Measurements from ENCODE around the gene HPGDS.
"Not testable (repeated sequence)": the region's sequence is repeated elsewhere in the genome, so short reads cannot be mapped to it uniquely, and the experiment has no call there.

HPGDS gene

DNA sequence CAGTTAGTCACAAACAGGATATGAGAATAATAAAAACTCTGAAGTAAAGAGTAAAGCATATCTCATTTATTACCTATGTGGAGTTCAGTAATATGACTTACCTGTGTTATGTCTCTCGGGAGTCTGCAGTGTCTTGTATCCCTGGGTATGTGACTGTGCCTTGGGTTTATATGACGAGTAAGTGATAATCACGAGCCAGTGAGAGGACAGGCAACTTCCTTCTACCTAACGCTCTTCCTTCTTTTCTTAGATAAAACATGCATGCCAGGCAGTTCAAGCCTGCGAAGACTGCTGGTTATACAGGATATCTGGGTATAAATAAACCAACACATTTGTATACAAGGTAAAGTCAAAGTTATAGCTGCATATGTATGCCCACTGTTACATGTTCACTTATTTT is at the start of gene HPGDS:
HPGDS (minus strand) TSS at position 143 of the 400 bp plus-strand sequence. CDS start 8,207 bp downstream, outside the sequence.
- DNase-seq = no peak

DNA sequence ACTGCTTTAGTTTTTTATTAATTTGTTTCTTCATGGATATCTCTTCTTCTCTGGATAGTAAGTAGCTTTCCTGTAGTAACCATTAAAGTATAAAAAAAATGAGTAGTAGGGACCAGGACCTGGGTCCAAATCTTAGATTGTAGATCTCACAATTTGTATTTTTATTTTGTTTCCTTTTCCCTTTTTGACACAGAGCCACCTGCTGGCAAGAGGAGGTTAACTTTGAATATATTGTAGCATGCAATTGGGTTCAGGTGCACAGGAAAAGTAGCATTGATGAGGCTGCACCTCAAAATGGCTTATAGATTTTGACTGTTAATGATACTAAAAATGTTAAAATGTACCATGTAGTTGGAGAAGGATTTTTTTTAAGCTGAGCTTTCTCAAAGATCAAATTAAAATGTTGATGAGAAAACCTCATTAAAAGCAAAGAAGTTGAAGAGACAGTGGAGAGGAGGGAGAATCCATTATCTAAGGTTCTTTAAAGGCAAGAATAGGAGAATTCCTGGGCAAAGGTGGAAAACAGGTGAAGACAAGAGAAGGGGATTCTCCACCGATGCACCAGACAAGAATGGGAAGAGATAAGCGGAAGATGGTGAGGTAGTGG is 48.3 kb upstream of the HPGDS start:
- DNase-seq = no peak

DNA sequence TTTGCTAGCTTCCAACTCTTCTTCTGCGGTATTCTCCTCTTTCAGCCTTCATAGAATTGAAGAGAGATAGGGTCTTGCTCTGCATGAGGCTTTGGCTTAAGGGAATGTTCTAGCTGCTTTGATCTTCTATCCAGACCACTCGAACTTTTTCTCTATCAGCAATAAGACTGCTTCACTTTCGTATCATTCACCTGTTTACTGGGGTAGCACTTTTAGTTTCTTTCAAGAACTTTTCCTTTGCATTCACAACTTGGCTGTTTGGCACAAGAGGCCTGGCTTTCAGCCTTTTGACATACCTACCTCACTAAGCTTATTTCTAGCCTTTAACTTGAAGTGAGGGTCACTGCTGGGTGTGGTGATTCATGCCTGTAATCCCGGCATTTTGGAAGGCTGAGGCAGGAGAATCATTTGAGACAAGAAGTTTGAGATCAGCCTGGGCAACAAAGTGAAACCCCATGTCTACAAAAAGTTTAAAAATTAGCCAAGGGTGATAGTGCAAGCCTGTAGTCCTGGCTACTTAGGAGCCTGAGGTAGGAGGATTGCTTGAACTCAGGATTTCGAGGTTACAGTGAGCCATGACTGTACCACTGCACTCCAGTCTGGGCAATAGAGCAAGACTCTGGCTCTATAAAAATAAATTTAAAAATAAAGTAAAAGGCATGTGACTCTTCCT is 47.1 kb upstream of the HPGDS start:
- DNase-seq = no peak

DNA sequence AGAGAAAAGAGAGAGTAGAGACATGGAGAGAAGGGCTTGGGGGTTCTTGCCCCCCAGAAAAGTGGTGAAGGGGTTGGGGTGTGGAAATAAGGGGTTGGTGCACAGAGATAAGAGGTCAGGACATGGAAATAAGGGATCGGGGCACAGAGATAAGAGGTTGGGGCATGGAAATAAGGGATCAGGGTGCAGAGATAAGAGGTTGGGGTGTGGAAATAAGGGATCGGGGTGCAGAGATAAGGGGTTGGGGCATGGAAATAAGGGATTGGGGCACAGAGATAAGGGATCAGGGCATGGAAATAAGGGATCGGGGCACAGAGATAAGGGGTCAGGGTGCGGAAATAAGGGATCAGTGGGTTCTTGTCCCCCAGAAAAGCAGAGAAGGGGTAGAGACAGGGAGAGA is 45.3 kb upstream of the HPGDS start:
- not testable (repeated sequence) for DNase-seq

DNA sequence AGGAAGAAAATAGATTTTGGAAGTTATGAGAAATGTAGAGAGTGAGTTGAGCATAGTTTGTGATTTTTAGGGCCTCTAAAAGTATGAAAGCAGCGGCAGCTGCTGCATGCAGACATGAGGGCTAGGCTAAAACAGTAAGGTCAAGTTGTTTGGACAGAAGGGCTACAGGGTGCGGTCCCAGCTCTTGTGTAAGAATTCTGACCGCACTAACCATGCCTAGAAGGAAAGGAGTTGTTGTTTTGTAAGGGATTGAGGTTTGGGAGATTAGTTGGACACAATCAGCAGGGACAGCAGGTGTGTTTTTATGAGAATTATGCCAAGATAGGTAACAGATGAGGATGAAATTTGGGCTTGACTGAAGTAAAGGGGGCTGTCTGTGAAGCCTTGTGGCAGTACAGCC is 42.8 kb upstream of the HPGDS start:
- not testable (repeated sequence) for DNase-seq

DNA sequence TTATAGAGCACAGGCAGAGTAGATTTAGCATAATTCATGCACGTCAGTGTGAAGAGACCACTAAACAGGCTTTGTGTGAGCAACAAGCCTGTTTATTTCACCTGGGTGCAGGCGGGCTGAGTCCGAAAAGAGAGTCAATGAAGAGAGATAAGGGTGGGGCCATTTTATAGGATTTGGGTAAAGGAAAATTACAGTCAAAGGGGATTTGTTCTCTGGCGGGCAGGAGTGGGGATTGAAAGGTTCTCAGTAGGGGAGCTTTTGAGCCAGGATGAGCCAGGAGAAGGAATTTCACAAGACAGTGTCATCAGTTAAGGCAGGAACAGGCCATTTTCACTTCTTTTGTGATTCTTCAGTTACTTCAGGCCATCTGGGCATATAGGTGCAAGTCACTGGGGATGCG is 40.3 kb upstream of the HPGDS start:
- not testable (repeated sequence) for DNase-seq

DNA sequence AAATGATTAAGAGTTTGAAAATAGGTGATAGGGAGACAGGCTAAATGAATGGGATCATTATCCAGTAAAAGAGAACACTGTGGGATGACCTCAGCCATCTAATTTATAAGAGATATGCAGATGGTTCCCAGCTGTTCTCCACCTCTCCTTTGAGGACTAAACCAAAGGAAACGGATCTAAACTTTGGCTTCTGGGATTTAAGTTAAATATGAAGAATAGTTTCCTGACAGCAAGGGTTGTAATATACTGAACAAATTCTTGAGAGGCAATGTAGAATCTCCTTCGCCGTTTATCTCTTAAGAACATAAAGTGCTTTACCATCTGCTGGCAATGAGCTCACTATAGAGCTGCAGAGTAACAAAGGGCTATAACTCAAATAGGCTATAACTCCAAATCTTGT is 35.4 kb upstream of the HPGDS start:
- DNase-seq = no peak

DNA sequence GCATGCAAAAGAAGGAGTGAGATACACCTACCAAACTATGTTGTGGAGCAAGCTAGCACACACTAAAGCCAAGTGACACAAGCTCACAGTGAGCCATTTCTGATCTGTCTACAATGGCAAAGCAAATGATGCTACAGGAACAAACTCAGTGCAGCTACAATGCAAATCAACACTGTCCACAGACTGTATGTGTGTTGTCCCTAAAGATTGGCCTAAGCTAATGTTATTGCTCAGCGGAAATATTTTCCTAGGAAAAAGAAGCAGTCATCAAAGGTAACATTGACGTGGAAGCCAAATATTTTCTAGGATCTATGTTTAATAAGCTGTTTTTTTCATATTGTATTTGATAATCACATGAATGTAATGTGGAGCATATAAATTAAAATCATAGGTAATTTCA is 34.7 kb upstream of the HPGDS start:
- no peak for DNase-seq

DNA sequence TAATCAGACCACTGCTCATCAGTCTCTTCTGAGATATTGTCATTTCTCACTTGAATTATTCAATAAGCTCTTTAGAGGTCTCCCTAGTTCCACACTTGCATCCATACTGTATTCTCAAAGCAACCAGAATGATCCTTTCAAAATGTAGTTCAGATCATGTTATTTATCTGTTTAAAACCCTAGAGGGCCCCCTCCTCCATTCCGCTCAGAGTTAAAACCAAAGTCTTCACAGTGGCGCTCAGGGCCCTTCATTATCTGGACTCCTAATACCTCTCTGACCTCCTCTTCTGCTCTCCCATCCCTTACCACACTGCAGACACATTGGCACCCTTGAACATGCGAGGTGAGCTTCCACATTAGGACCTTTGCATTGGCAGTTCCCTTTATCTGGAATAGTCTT is 32.7 kb upstream of the HPGDS start:
- no peak for DNase-seq

DNA sequence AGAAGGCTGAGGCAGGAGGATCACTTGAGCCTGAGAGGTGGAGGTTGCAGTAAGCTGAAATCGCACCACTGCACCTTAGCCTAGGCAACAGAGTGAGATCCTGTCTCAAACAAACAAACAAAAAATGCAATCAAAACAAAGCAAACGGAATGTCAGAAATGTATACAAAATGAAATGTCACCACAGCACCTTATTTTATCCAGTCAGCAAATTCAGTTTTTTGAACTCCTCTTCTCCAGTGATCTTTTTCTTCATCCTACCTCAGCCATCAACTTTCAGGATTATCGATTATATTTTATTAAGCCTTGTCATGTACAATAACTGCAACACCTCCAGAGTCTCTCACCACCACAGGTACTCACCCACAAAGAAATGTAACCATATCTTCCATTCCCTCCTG is 31.1 kb upstream of the HPGDS start:
- DNase-seq = no peak

DNA sequence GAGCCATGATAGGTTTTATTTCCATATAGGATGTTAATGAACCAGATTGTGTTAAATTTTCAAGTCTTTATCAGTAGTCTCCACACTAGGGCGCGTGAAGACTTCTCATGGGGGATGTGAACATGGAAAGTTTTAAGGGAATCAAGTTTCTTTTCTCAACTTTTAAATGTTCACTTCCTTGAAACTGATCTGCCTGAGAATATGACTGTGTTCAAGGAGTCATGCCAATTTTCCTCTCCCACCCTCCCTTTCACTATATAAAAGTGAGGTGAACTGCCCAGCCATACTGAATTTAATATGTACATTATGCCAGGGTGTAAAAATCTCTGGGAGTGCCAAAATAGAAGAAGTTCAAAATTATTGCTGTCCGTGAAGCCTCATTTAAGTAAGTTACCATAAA is 30.4 kb upstream of the HPGDS start:
- DNase-seq = no peak

DNA sequence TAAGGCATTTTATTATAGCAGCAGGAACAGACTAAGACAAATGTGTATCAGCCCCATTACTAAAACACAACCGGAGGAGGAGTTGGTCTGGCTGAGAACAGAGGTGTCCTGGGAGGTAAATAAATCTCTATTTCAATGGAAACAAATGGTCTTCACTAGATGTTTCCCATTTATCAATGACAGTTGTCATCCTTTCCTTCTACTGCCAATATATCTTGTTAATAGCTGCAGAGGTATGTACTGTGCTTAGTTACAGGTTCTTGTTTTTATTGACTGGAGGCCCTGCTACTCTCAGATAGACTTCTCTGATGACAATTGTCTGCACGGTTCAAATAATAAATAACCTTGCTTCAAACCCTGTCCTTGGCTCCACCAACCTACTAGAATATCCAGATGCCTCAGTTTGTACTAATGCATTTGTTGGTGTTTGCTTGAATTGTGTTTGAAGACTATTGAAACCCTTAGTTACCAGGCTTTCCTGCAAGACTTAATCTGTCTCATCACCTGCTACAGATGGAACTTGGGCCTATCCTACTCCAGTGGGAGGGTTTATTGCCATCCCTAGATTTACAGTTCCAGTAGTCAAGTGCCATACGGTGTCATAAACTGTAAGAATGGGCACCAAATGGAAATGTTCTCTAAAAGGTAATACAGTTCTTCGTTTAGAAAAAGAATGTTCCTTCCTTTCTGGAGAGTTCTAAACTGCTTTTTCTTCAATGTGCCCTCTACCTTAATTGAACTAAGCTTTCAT is 29.8 kb upstream of the HPGDS start:
- no peak for DNase-seq

DNA sequence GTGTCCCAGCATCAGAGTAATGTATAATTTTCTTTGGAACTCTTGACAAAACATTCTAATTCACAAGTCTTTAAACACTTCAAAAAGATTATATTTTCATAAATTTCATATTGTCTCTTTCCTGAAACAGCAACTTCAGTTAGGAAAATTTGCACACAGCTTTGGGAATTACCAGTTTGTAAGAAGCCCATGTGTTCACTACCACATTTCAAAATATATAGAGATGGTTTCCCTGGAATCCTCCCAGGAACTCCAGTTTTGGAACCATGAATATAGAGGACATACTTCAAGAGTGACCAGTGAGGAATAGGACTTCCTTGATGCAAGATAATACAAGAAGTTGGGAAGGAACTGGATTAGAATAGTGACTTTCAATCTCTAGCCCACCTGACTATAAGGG is 28.7 kb upstream of the HPGDS start:
- DNase-seq = no peak

DNA sequence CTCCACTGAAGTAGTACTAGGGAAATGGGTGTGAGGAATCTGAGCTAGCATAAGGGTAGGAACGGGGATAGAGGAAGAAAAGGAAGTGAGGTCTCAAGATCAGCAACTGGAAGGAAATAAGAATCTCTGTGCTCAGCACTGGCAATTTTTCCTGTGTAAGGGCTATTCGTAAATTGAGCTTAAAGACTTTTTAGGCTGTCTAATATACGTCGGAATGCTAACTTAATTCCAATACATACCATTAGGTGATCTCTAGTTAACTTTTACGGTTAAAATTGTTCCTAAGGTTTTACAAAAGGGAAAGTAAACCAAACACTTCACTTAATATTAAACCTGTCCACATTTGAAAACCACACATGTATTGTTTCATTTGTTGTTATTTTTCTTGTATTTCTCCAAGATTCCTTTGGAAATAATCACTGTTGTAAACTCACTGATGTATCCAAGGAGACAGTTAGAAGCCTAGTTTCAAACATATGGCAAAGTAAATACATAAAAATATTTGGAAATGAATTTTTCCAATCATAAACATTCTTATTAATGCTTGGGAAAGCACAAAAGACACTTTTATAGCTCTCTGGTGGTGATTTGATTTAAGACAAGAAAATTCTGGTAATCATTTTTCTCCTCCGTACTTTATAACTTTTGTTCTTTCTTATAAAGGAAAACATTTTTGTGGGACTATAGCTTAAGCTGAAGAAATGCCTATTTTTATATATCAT is 28.1 kb upstream of the HPGDS start:
- DNase-seq = no peak

DNA sequence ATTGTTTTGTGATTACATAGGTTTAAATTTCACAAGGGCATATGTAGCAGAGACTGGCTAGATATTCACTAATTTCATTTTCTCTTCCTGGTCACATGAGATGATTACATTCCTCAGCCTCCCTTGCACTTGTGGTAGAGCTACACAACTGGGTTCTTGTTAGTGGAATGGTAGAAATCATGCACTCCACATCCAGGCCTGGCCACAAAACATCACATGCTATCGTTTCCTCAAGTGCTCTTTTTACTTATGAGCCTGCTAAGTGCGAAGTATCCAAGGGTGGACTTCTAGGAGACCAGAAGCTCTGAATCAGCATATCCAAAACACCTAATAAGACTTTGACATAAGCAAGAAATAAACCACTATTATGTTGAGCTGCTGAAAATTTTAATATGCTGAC is 26.4 kb upstream of the HPGDS start:
- DNase-seq = no peak

DNA sequence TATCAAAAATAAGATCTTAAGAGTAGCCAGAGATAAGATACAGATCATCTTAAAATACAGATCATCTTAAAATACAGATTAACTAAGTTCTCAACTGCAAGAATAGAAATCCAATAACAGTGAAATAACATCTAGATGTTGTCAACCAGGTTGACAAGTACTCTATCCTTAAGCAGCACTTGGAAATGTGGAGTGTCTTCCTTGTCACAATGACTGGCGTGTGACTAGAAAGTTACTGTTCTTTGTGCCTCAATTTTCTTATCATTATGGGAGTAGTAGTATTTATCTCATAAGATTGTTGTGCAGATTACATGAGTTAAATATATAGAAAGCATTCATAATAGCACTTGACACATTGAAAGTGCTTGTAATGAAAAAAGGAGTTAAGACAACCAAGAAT is 25.8 kb upstream of the HPGDS start:
- no peak for DNase-seq

DNA sequence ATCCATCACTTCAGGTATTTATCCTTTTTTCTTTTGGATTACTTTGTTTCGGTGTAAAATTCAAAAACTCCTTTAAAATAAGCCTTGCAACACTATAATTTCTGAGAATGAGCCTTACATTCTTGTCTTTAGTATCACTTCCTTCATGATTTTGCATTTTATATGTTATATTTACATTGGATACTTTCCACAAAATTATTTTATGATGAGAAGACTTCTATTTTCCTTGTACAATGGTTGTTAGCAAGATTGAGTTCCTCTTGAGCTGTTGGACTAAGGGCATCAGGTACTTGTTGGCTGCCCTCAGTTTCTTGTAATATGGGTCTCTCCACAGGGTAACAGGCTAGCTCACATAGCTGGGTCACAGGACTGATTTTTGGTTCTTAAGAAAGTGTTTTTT is 22.7 kb upstream of the HPGDS start:
- DNase-seq = no peak

DNA sequence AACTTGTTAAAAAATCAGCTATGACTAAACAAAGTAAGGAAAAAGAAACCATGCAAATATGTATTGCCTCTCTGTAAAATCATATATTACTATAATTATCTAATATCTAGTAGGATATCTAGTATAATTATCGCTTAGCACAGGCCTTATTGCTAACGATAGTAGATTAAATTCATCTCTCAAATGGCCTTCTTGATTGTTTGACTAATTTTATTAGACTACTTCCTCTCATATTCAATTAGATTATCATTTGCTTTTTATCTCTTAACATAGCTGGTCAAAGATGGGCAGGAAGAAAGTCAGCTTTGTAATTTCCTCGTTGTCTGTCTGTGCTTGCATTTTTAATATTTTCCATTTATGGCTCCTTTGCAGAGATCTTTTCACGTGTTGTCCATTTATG is 21.9 kb upstream of the HPGDS start:
- DNase-seq = no peak

DNA sequence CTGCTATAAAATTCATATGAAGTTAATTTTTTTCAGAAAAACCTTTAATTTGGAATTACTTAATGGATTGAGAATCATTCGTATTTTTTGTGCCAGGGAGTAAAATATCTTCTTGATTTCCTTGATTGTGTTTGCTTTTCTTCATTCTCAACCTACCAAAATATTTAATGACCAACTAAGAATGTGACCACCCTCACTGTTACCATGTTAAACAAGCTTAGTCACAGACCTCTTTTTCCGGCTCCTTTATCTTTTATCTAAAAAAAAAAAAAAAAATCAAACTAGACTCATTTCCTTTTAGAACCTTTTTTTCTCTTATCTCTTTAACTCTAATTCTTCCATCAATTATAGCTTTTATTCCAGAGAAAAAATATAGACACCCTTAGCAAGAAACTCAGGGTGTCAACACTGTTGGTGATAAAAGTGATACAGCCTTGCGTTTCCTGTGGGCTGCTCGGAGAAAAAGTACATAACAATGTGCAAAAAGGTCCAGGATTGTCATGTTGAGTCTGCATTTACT is 20.6 kb upstream of the HPGDS start:
- no peak for DNase-seq

DNA sequence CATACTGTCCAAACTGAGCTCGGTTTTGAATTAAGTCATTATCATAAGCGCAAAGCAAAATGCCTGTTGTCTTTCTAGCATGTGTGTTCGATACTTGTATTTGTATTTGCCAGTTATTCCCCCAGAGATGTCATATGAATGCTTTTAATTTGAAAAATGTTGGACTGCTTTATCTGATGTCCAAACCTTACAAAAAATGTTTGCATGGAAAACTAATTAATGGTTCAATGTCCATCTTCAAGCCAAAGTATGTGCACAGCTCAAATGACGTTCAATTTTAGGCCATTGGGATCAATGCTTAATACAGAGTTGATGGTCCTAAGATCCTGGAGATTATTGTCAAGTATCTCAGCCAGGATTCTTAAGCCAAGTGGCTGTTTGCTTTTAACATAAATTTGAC is 17.2 kb upstream of the HPGDS start:
- no peak for DNase-seq

DNA sequence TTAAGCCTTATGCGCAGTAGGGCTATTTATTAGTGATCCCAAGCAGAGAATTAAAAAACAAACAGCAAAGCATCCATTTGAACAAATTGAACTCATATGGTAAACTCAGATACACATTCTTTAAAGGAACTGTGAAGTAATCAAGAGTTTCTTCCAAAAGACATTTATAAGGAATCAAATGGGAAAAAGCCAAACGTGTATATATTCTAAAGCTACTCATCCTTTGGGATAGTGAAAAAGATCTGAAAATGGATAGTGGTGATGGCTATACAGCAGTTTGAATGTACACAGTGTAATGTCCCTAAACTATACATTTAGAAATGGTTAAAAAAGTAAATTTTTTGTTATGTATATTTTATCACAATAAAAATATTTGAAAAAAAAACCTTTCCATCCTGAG is 16.6 kb upstream of the HPGDS start:
- no peak for DNase-seq

DNA sequence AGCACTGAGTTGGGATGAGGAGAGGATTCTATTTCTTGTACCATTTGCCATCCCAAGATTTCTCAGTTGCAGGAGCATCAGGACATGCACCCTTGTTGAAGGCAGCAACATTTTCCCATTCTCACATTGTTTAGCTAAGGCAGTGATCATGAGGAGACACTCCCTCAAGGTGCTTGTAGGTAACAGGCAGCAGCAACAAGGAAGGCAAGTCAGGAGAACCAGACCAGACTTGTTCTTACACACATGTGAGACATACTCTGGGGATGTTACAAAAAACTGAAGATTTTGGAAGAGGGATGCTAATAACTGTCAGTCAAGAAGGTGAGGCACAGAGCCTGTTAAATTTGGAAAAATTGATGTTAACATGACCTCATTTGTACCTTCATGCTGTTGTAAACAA is 15.5 kb upstream of the HPGDS start:
- DNase-seq = no peak

DNA sequence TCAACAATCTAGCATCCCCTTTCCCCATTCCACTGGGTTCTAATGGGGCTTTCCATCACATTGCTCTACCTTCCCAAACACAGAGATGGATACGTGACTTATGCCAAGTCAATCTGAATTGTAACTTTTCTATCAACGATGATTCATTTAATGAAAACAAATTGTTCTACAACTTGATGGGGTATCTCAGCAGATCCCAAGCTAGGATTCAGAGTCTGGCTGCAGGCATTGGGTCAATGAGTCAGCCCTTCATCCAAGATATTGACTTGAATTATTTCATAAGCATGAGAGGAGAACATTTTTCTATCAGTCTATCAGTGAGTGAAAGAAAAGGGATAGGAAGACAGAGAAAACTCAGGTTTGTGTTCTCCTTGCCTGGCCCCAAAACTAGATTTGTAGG is 15.0 kb upstream of the HPGDS start:
- DNase-seq = no peak

DNA sequence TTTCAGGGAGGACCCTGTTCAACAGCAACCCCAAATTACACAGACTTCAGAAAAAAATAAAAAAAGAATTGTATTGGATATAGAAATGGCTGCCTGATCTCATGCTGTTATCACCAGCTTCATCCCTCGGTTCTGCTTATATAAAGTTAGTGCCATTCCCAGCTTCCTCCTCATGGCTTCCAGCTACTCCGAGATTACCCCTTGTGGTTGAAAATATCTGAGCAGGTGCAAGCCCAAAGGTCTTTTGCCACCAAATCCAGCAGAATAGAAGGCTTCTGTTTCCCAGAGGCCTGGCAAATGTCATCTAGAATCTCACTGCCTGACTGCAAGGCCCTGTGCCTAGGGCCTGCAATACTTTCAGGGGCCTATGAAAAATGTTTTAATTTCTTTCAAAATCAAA is 13.8 kb upstream of the HPGDS start:
- DNase-seq = no peak

Data from NCI-H146 (cell line).